ENCODE measurements around the gene BAD.

Gene BAD

GRCh38 chr11:64292460-64293254, 8.2 kb upstream of the BAD start:
- DNase-seq (ENCODE audit: low read depth) = no peak
- H3K4me3 ChIP-seq (ENCODE audit: low read depth, low read length) = no peak overlapping the region
- TF ChIP-seq, protein P1, sequence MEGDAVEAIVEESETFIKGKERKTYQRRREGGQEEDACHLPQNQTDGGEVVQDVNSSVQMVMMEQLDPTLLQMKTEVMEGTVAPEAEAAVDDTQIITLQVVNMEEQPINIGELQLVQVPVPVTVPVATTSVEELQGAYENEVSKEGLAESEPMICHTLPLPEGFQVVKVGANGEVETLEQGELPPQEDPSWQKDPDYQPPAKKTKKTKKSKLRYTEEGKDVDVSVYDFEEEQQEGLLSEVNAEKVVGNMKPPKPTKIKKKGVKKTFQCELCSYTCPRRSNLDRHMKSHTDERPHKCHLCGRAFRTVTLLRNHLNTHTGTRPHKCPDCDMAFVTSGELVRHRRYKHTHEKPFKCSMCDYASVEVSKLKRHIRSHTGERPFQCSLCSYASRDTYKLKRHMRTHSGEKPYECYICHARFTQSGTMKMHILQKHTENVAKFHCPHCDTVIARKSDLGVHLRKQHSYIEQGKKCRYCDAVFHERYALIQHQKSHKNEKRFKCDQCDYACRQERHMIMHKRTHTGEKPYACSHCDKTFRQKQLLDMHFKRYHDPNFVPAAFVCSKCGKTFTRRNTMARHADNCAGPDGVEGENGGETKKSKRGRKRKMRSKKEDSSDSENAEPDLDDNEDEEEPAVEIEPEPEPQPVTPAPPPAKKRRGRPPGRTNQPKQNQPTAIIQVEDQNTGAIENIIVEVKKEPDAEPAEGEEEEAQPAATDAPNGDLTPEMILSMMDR (IDR thresholded peaks at IDR 0.05; ENCODE audit: control insufficient read depth, extremely low read depth, insufficient read depth) = no peak

DNA sequence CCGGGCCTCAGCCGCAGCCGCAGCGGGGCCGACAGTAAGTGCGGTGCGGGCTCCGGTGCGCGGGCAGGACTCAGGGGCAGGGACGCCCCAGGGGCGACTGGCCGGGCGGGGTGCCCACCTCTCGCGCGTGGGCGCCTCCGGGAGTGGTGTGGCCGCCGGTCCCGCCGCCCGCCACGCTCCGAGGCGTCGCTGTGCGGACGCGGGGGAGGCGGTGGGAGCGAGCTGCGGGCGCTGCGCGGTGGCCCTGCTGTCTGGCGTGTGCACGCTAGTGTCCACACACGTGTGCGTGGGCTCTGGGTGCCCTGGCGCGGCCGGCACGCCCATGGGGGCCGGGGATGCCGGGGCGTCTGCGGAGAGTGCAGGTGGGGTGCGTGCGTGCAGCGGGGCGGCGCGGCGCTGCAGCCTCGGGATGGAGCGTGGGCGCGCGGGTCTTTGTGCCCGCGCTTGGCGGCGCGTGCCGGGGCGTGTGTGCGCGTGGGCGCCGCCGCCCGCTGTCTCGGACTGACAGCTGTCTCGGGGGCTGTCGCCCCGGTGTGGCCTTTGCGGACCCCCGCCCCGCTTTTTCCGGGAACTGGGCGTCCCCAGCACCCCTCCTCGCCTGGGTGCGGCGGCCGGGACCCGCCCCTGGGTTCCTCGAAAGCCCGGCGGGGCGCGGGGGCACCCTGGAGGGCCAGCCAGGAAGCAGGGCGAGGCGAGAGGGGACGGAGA, 7.4 kb upstream of the BAD start:
- H3K4me3 ChIP-seq (ENCODE audit: low read depth, low read length) = no peak overlapping the region
- TF ChIP-seq, protein P1 (IDR thresholded peaks at IDR 0.05; ENCODE audit: control insufficient read depth, extremely low read depth, insufficient read depth) = no peak
- DNase-seq (ENCODE audit: low read depth) = no peak

- TF ChIP-seq, protein P1 (IDR thresholded peaks at IDR 0.05; ENCODE audit: control insufficient read depth, extremely low read depth, insufficient read depth) = no peak
- DNase-seq (ENCODE audit: low read depth) = no peak
- H3K4me3 ChIP-seq (ENCODE audit: low read depth, low read length) = no peak within 1 kb of the TSS
These were observed 6.8 kb upstream of the BAD start, which contains the start of gene KCNK4 for GRCh38 chr11:64291262-64291751. Gene KCNK4, plus strand, starts transcription at chr11:64291302. Its CDS starts 1,717 bp downstream, at chr11:64293019.

- no peak for DNase-seq (ENCODE audit: low read depth)
- TF ChIP-seq, protein P1 (IDR thresholded peaks at IDR 0.05; ENCODE audit: control insufficient read depth, extremely low read depth, insufficient read depth) = no peak
- no peak overlapping the region for H3K4me3 ChIP-seq (ENCODE audit: low read depth, low read length)
These were observed 6.1 kb upstream of the BAD start for GRCh38 chr11:64290352-64291261.

DNA sequence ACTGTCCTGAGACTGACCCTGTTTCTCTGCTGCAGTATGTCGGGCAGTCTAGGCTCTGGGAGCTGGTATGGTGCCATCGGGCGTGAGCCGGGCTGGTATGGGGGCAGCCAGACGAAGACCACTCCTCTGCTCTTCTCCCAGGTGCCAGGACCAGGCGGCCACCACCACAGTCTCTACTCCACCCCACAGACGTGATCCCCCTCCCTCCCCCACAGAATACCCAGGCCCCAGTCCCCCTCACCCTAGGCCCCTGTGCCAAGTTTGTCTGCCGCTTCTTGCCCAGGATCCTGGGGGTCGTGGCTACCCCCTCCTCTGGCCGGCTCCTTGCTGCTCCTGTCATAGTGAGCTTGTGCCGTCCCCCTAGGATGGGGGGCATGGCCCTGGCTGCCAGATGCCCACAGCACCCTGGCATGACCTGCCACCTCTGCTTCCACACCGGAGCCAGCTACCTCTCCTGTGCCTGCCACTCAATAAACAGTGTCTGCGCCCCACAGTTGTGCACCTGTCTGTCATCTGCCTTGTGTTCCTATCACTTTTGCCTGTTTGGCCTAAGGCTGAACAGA, 4.6 kb upstream of the BAD start:
- no peak for DNase-seq (ENCODE audit: low read depth)
- TF ChIP-seq, protein P1 (IDR thresholded peaks at IDR 0.05; ENCODE audit: control insufficient read depth, extremely low read depth, insufficient read depth) = no peak
- H3K4me3 ChIP-seq (ENCODE audit: low read depth, low read length) = no peak overlapping the region

- TF ChIP-seq, protein P1 (IDR thresholded peaks at IDR 0.05; ENCODE audit: control insufficient read depth, extremely low read depth, insufficient read depth) = no peak
- no peak for DNase-seq (ENCODE audit: low read depth)
- H3K4me3 ChIP-seq (ENCODE audit: low read depth, low read length) = no peak overlapping the region
These were observed 3.9 kb upstream of the BAD start for GRCh38 chr11:64288353-64288750.
